Fibroblast of lung (primary cell): ENCODE data around the gene CRYBG1.

Experiments
- CTCF ChIP-seq, 2 donors: IDR thresholded peaks in 1 of 2; conservative IDR thresholded peaks in 1 of 2; 1 replicate in 1 of 2; 2 replicates in 1 of 2; pipeline ENCODE4 v1.5.1; 2011 to 2012; ENCODE audit warnings: low read length in 2 of 2, control low read depth in 1 of 2, inconsistent platforms in 1 of 2, low read depth in 1 of 2, mild to moderate bottlenecking in 1 of 2
- EZH2 ChIP-seq: IDR thresholded peaks from 2 replicates; pipeline ENCODE4 v1.5.1; 2012; ENCODE audit warnings: low read length, control low read depth, mild to moderate bottlenecking; ENCODE audit errors: missing control alignments

GRCh38 chr6:106553440-106553839 is 192.9 kb downstream of the CRYBG1 start:
- TF ChIP-seq CTCF (conservative IDR thresholded peaks at IDR 0.05 in 1 of 2, IDR thresholded peaks at IDR 0.05 in 1 of 2; ENCODE audit: low read depth in 1 of 2, low read length in 2 of 2) (no peak), EZH2 (no peak)
